HepG2 (cell line): ENCODE measurements around the gene CUEDC2. TPM values are rescaled to one million over a fixed set of nuclear protein-coding genes. Genes with fewer than 3 reads are reported as not detected.

Experiments used
- EHMT2 ChIP-seq: fragments of 200-600 bp; sonication (generic); IDR thresholded peaks from 2 replicates; pipeline ENCODE4 v1.7.0; 2017; ENCODE audit warnings: antibody characterized with exemption, low read depth, low read length, borderline replicate concordance
- ISX ChIP-seq: sonication (generic); formaldehyde crosslinking; conservative IDR thresholded peaks from 2 replicates; pipeline ENCODE4 v1.5.0; 2020; ENCODE audit warnings: missing genetic modification reagents
- MAF1 ChIP-seq: sonication (generic); formaldehyde crosslinking; IDR thresholded peaks from 2 replicates; pipeline ENCODE4 v1.5.0; 2020; ENCODE audit warnings: missing genetic modification reagents, borderline replicate concordance
- MTA1 ChIP-seq: sonication (generic); formaldehyde crosslinking; IDR thresholded peaks from 2 replicates; pipeline ENCODE4 v1.4.0; 2020; ENCODE audit warnings: missing genetic modification reagents, mild to moderate bottlenecking, borderline replicate concordance
- SRSF9 ChIP-seq: fragments of 200-400 bp; formaldehyde crosslinking; IDR thresholded peaks from 2 replicates; pipeline ENCODE4 v1.6.1; 2018; ENCODE audit warnings: borderline replicate concordance, mild to moderate bottlenecking, low read depth, low read length; ENCODE audit not compliant: insufficient read depth, poor library complexity, severe bottlenecking
- SUZ12 ChIP-seq: fragments of 150-350 bp; IDR thresholded peaks from 2 replicates; pipeline ENCODE4 v1.6.1; 2014; ENCODE audit warnings: low read depth, low read length
- XRCC5 ChIP-seq: fragments of 200-400 bp; formaldehyde crosslinking; optimal IDR thresholded peaks from 2 replicates; pipeline ENCODE3; 2017; ENCODE audit warnings: mild to moderate bottlenecking, low read length
- YY1 ChIP-seq: IDR thresholded peaks from 2 replicates; pipeline ENCODE4 v1.6.1; 2011; ENCODE audit warnings: low read length, low read depth, moderate library complexity, mild to moderate bottlenecking; ENCODE audit not compliant: insufficient read depth, insufficient replicate concordance
- ZNF12 ChIP-seq: sonication (generic); formaldehyde crosslinking; IDR thresholded peaks from 2 replicates; pipeline ENCODE4 v1.5.0; 2020; ENCODE audit warnings: missing genetic modification reagents
- ZNF17 ChIP-seq: sonication (generic); formaldehyde crosslinking; IDR thresholded peaks from 2 replicates; pipeline ENCODE4 v1.5.0; 2020; ENCODE audit warnings: mild to moderate bottlenecking, missing genetic modification reagents
- ZNF292 ChIP-seq: sonication (generic); formaldehyde crosslinking; IDR thresholded peaks from 2 replicates; pipeline ENCODE4 v1.8.1; 2022; ENCODE audit warnings: mild to moderate bottlenecking, low read depth, missing genetic modification reagents, borderline replicate concordance
- ZNF674 ChIP-seq: sonication (generic); formaldehyde crosslinking; IDR thresholded peaks from 2 replicates; pipeline ENCODE4 v1.5.0; 2020; ENCODE audit warnings: low read depth, mild to moderate bottlenecking, missing genetic modification reagents
- ZNF737 ChIP-seq: sonication (generic); formaldehyde crosslinking; IDR thresholded peaks from 2 replicates; pipeline ENCODE4 v1.5.0; 2020; ENCODE audit warnings: missing genetic modification reagents, mild to moderate bottlenecking, borderline replicate concordance
- ZNF883 ChIP-seq: sonication (generic); formaldehyde crosslinking; IDR thresholded peaks from 2 replicates; pipeline ENCODE4 v1.5.1; 2020; ENCODE audit warnings: mild to moderate bottlenecking, missing genetic modification reagents; ENCODE audit errors: not compliant biosample characterization
- polyA plus RNA-seq, 8 experiments: library from polyadenylated mRNA; depleted of rRNA in 3 of 8; stranded (reverse) in 7 of 8; unstranded in 1 of 8; fragments of >200 nt; fragmentation: Illumina TruSeq in 4 of 8; extraction: Trizol in 4 of 8; gene quantifications; 2 replicates each; pipeline versions ENCODE4 v1.2.1 to v1.2.3, GENCODE V29; 2011 to 2016; ENCODE audit warnings: low read depth in 4 of 8, missing spikeins in 1 of 8, mixed read lengths in 1 of 8; ENCODE audit not compliant: insufficient read depth in 1 of 8
- total RNA-seq, 5 experiments: library from RNA; depleted of rRNA; stranded (reverse); fragments of >200 nt; fragmentation: Illumina TruSeq; extraction: Trizol; gene quantifications; 2 replicates each; pipeline ENCODE4 v1.2.3, GENCODE V29; 2016; ENCODE audit warnings: low read depth in 1 of 5
- TF ChIP-seq, protein P1 (sequence below): sonication (generic); formaldehyde crosslinking; IDR thresholded peaks from 2 replicates; pipeline ENCODE4 v1.8.0; 2022; ENCODE audit warnings: low read depth, missing genetic modification reagents
- TF ChIP-seq, protein P2 (sequence below): IDR thresholded peaks from 2 replicates; pipeline ENCODE4 v1.6.1; 2016; ENCODE audit warnings: missing compliant biosample characterization, missing genetic modification reagents, borderline replicate concordance
- TF ChIP-seq, protein P3 (sequence below): sonication (generic); formaldehyde crosslinking; IDR thresholded peaks from 2 replicates; pipeline ENCODE4 v1.5.0; 2020; ENCODE audit warnings: mild to moderate bottlenecking, missing genetic modification reagents
- TF ChIP-seq, protein P4 (sequence below), 2 experiments: IDR thresholded peaks; 2 replicates each; pipeline ENCODE4 v1.6.1; 2011 to 2012; ENCODE audit warnings: low read length in 2 of 2, borderline replicate concordance in 1 of 2, low read depth in 1 of 2, mild to moderate bottlenecking in 1 of 2, moderate library complexity in 1 of 2

CUEDC2 gene
- total and polyA plus RNA-seq, 2 of the 13 experiments (the other 11 are each of a cell fraction or from before 2014, with no cell fraction given): 13.1 to 18.4 TPM

DNA sequence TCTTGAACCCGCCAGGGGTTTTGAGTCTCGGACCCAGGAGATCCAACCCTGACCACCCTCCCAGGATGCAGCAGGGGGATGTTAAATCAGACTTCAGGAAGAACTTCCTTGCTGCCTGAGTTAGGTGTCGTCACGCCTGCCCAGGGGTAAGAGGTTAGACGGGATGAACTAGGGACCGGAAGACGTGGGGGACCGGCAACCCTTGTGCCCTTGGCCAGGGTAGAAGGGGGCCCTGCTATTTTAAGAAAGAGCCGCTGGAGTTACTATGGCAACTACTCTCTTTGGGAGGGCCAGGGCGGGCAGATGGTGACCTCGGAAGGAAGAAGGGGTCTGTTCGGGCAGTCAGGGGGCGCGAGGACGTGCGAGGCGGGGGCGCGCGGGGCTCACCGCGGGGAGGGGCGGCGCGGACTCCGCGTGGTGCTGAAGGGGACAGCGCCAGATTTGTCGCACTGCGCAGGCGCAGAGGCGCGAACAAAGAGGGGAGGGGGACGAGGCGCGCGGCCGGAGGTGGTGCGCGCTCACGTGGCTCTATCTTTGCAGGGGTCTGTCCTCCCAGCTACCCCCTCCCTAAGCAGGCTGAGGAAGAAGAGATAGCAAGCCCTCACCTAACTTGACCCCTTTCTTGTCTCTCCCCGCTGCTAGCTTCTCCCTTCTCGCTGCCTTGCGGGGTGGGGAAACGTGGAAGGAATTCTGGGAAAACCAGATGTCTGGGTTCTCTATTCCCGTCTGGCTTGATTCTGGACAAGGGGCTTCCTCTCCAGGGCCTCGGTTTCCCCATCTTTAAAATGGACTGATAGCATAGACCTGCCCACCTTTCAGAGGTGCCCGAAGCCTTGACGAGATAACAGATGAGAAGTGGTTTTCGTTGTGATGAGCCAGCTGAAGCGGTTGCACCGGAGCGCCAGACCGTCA, 12.8 kb downstream of the CUEDC2 start (continued):
- TF ChIP-seq, protein P1, sequence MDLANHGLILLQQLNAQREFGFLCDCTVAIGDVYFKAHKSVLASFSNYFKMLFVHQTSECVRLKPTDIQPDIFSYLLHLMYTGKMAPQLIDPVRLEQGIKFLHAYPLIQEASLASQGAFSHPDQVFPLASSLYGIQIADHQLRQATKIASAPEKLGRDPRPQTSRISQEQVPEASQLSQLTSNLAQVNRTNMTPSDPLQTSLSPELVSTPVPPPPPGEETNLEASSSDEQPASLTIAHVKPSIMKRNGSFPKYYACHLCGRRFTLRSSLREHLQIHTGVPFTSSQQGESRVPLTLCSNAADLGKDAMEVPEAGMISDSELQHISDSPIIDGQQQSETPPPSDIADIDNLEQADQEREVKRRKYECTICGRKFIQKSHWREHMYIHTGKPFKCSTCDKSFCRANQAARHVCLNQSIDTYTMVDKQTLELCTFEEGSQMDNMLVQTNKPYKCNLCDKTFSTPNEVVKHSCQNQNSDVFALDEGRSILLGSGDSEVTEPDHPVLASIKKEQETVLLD (CRISPR knock-in tag): no peak
- TF ChIP-seq XRCC5 (no peak), EHMT2 (no peak), ZNF12 (CRISPR knock-in tag) (0 out of 2 replicates have a peak, but pooled peaks have one; percentile 25), ZNF292 (CRISPR knock-in tag) (no peak), SRSF9 (no peak), MAF1 (CRISPR knock-in tag) (peak; percentile 80; the same call in 1 of the 2 replicates), ZNF883 (CRISPR knock-in tag) (no peak), SUZ12 (no peak), ZNF674 (peak; percentile 59; the same call in 1 of the 2 replicates), ISX (CRISPR knock-in tag) (no peak), MTA1 (CRISPR knock-in tag) (no peak), ZNF737 (CRISPR knock-in tag) (no peak), YY1 (peak; percentile 2), ZNF17 (CRISPR knock-in tag) (no peak)
- TF ChIP-seq, protein P2, sequence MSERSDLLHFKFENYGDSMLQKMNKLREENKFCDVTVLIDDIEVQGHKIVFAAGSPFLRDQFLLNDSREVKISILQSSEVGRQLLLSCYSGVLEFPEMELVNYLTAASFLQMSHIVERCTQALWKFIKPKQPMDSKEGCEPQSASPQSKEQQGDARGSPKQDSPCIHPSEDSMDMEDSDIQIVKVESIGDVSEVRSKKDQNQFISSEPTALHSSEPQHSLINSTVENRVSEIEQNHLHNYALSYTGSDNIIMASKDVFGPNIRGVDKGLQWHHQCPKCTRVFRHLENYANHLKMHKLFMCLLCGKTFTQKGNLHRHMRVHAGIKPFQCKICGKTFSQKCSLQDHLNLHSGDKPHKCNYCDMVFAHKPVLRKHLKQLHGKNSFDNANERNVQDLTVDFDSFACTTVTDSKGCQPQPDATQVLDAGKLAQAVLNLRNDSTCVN (CRISPR knock-in tag): peak; percentile 80; the same call in 1 of the 2 replicates
- TF ChIP-seq, protein P3, sequence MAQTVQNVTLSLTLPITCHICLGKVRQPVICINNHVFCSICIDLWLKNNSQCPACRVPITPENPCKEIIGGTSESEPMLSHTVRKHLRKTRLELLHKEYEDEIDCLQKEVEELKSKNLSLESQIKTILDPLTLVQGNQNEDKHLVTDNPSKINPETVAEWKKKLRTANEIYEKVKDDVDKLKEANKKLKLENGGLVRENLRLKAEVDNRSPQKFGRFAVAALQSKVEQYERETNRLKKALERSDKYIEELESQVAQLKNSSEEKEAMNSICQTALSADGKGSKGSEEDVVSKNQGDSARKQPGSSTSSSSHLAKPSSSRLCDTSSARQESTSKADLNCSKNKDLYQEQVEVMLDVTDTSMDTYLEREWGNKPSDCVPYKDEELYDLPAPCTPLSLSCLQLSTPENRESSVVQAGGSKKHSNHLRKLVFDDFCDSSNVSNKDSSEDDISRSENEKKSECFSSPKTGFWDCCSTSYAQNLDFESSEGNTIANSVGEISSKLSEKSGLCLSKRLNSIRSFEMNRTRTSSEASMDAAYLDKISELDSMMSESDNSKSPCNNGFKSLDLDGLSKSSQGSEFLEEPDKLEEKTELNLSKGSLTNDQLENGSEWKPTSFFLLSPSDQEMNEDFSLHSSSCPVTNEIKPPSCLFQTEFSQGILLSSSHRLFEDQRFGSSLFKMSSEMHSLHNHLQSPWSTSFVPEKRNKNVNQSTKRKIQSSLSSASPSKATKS (CRISPR knock-in tag): no peak
- TF ChIP-seq, protein P4, sequence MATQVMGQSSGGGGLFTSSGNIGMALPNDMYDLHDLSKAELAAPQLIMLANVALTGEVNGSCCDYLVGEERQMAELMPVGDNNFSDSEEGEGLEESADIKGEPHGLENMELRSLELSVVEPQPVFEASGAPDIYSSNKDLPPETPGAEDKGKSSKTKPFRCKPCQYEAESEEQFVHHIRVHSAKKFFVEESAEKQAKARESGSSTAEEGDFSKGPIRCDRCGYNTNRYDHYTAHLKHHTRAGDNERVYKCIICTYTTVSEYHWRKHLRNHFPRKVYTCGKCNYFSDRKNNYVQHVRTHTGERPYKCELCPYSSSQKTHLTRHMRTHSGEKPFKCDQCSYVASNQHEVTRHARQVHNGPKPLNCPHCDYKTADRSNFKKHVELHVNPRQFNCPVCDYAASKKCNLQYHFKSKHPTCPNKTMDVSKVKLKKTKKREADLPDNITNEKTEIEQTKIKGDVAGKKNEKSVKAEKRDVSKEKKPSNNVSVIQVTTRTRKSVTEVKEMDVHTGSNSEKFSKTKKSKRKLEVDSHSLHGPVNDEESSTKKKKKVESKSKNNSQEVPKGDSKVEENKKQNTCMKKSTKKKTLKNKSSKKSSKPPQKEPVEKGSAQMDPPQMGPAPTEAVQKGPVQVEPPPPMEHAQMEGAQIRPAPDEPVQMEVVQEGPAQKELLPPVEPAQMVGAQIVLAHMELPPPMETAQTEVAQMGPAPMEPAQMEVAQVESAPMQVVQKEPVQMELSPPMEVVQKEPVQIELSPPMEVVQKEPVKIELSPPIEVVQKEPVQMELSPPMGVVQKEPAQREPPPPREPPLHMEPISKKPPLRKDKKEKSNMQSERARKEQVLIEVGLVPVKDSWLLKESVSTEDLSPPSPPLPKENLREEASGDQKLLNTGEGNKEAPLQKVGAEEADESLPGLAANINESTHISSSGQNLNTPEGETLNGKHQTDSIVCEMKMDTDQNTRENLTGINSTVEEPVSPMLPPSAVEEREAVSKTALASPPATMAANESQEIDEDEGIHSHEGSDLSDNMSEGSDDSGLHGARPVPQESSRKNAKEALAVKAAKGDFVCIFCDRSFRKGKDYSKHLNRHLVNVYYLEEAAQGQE (IDR thresholded peaks at IDR 0.05; ENCODE audit: borderline replicate concordance in 1 of 2, low read depth in 1 of 2, low read length in 2 of 2): peak in 1 of 2 experiments; percentile 97; a peak in 2 of 4 replicates
